Urothelium cell line (cell line): ENCODE results near the gene PTGFRN.
A peak's percentile ranks its signal among the peaks of the same experiment; 100 is the strongest.

Experiments used
- DNase-seq: peaks from one replicate; pipeline ENCODE4 v3.0.0; 2011; ENCODE audit warnings: low spot score, mixed read lengths
- FAIRE-seq: peaks from 2 replicates; lab custom pipeline; 2011; peaks lifted over from hg19 to GRCh38; lab: Jason Lieb, UNC

PTGFRN gene

DNA sequence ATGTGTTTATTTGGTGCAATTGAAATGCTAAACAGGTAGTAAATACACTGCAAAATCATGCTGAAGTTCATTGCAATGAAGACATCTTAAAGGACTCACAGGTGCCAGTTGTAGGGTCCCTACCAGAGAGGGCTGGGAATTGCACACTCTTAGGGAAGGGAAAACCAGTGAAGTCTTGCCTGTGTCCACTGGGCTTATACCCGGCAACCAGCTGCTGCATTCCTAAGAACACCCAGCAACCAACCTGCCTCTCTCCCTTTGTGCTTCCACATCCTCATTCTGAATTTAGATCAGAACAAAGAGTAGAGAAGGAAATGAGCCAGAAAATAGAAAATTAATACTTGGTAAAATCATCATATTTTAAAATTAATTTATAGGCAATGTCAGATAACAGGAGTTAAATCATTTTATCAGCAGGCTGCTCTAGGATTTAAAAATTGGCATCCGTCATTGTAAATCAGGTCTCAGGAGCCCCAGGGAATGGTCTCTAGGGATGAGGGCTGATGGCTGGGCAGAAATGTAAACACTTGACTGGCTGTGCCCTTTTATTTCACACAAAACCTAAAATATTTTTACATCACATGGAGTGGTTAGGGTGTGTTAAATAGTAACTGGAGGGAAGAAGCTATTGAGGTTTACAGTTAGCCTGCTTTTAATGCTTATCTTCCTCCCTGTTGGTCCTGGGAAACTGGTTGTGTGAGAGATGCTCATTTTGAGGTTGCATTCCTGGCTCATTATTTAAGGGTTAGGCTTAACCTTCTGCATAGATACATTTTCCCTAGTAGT is 31.3 kb downstream of the PTGFRN start:
- FAIRE-seq (no peak), DNase-seq (no peak)

DNA sequence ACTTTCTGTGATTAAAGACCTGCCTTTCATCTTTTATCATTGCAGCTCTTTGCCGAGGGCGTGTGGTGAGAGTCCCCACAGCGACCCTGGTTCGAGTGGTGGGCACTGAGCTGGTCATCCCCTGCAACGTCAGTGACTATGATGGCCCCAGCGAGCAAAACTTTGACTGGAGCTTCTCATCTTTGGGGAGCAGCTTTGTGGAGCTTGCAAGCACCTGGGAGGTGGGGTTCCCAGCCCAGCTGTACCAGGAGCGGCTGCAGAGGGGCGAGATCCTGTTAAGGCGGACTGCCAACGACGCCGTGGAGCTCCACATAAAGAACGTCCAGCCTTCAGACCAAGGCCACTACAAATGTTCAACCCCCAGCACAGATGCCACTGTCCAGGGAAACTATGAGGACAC is 32.0 kb downstream of the PTGFRN start:
- DNase-seq (no peak), FAIRE-seq (no peak)

DNA sequence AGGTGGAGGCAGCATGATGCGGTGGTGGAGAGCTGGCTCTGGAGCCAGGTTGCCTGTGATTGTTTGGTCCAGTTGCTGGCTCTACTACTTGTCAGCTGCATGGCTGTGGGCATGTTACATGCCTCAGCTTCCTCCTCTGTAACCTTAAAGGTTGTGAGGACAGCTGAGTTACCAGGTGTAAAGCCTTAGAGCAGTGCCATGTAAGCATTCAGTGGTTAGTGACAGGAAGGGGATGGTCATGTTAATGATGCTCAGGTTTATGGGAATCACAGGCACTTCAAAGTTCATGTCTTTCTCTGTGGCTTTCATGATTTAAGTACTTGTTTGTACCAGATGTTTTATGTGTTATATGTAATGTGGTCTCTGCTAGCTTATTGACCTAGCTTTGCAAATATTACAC is 32.6 kb downstream of the PTGFRN start:
- DNase-seq (no peak), FAIRE-seq (no peak)

DNA sequence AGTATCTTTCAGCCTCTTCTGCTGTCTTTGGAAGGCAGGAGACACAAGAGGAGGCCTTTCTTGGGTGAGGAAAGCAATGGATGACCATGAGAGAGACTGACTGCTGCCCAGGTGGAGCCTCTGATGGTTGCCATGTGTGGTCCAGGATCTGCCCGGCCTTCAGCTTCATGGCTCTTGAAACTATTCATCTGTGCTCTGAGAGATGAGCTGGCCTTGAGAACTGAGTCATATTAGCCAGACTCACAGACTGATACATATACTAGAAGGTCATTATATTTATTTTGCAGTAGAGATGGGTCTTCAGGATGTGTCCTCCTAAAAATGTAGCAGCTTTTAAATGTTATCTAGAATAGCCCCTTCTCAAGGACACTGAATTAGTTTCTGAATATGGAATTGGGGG is 33.7 kb downstream of the PTGFRN start:
- FAIRE-seq (no peak), DNase-seq (no peak)

DNA sequence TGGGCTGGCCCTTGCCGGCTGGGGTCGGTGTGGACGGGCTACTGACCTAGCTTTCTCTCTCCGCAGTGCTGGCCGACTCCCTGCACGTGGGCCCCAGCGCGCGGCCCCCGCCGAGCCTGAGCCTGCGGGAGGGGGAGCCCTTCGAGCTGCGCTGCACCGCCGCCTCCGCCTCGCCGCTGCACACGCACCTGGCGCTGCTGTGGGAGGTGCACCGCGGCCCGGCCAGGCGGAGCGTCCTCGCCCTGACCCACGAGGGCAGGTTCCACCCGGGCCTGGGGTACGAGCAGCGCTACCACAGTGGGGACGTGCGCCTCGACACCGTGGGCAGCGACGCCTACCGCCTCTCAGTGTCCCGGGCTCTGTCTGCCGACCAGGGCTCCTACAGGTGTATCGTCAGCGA is 34.9 kb downstream of the PTGFRN start:
- FAIRE-seq: no peak
- DNase-seq: no peak

DNA sequence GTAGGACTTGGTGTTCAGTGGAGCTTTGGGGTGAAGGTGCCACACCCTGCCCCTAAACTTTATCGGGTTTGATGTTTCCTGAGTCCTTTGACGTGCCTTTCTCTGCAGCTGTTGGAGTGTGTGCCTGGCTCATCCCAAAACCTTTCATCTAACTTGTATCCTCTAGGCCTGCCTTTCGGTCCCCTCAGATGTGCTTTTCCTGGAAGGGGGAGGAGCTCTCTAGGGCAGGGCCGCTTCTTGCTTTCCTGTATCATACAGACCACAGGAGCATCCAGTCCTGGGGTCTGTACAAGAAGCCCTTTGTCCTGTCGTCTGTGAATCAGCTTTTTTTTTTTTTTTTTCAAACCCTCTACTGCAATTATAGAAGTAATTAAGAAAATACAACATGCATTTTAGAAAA is 35.7 kb downstream of the PTGFRN start:
- FAIRE-seq: no peak
- DNase-seq: no peak

DNA sequence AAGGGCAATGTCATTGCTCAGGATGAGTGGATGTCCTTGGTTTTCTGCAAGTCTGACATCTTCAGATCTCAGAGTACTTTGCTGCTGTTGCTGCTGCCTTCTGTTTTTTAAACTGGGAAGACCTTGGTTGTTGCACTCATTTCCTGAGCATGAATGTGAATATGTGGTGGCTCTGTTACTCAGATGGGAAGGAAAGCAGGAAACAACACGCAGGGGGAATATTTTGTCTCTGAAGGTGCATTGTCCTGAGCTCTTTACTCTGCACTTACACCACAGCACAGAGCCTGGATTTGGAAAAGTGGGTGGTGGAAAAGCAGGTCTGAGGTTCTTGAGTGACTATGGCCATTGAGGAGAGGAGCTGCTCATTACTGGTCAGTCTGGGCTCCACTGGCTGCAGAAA is 36.3 kb downstream of the PTGFRN start:
- FAIRE-seq (no peak), DNase-seq (no peak)

DNA sequence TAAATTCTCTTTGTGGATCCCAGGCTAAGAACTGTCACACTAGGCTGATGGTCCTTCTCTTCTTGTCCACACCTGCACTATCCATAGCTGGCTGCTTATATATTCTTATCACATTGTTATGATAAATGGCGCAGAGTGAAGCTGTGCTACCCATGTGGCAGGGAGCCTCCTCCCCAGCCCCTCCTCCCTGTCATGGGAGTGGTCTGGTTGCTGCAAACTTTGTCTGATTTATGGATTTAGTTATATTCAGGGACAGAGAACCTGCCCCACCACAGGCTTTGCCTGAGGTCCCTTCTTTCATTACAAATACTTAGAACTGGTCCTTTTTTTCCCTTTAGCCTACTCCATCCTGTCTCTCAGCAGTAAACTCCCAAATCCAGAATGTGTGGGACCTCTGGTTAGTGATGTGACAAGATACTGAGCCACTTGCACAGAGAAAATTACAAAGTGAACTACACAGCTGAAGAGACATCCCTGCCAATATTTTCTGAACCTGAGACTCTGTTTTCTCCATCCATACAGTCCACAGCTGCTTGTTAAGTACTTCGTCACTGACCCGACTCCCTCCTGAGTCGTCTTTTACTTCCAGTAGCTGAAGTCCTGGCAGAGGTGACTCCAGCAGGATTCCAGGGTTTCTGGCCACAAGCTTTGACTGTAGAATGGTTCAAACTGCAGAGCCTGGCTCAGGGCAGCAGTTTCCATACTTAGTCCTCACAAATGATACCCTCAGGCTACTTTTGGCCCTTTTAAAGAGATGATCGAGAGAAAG is 37.6 kb downstream of the PTGFRN start:
- FAIRE-seq: no peak
- DNase-seq: no peak

DNA sequence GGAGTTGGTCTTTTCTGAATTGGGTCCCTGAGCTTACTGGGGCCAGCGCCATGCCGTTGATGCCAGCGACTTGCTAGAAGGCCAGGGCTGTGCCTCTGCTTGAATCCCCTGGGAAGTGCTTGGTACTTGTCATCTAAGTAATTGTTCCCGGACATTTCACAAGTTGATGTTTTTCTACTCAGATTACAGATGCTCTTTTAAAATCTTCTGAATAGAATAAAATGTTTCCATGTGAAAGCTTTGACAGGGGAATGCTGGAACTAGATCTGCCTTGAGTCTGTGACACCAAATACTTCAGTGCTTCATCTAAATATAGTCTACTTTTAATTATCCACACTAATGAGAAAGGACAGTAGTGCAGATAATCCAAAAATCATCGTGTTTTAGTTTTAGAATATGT is 38.3 kb downstream of the PTGFRN start:
- no peak for FAIRE-seq
- no peak for DNase-seq

DNA sequence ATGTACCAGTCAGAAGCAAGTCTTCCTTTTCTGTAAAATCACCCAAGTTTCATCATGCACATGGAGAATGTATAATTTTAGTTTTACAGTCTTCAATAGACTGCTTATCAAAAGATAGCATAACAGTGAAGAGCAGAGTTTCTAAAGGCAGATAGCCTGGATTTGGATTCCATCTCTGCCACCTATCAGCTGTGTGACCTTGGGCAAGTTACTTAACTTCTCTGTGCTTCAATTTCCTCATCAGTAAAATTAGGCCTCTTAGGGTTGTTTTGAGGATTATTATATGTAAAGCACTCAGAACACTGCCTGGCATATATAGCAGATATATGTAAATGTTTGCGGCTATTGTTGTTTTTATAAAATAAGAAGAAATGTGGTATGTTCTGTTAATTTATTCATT is 38.9 kb downstream of the PTGFRN start:
- no peak for FAIRE-seq
- DNase-seq: no peak

DNA sequence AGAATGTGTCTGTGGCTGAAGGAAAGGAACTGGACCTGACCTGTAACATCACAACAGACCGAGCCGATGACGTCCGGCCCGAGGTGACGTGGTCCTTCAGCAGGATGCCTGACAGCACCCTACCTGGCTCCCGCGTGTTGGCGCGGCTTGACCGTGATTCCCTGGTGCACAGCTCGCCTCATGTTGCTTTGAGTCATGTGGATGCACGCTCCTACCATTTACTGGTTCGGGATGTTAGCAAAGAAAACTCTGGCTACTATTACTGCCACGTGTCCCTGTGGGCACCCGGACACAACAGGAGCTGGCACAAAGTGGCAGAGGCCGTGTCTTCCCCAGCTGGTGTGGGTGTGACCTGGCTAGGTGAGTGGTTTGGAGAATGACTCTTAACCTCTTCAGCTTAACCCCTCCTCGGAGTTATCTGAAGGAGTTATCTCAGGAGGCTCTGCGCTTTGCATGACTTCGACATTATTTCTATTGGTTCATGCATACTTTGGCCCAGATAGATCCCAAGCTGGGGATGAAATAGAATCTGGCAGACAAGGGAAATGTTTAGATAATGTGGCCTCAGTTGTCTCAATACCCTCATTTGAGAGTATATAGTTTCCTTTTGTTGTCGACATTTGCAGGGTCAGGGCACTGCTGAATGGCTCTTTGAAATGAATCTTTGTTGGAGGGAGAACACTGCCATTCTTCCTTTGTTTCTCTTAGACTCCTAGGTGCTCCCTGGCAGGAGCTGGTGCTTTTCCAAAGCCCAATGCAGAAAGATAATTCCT is 39.7 kb downstream of the PTGFRN start:
- DNase-seq (no peak), FAIRE-seq (peak; percentile 17)

DNA sequence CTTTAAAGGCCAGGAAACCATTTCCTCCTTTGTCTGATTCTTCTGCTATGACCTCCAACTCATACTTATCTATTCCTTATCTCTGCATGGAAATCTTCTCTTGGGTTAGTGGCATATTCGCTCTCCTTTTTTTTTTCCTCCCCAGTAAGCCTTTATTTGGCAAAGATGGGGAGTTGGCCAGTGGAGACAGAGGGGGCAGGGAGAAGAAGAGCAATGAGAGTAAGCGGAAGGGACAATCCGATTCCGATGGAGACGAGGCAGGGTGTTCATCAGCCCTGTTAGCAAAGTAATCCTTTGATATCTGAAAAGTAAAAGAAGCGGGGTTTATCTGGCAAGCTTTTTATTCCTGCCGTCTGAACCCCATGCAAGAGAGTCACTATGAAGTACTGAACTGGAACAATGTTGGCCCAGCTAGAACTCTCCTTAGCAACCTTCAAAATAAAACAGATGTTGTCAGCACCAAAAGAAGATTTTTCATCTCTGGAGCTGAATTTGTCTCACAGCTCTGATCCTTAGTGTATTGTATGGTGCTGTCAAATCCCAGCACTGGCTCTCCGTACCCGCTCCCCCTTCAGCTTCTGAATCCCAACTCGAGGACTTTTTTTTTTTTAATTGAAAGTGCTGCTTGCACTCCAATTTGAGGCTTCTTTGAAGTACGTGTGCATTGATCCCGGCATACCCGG is 40.9 kb downstream of the PTGFRN start:
- no peak for FAIRE-seq
- no peak for DNase-seq

DNA sequence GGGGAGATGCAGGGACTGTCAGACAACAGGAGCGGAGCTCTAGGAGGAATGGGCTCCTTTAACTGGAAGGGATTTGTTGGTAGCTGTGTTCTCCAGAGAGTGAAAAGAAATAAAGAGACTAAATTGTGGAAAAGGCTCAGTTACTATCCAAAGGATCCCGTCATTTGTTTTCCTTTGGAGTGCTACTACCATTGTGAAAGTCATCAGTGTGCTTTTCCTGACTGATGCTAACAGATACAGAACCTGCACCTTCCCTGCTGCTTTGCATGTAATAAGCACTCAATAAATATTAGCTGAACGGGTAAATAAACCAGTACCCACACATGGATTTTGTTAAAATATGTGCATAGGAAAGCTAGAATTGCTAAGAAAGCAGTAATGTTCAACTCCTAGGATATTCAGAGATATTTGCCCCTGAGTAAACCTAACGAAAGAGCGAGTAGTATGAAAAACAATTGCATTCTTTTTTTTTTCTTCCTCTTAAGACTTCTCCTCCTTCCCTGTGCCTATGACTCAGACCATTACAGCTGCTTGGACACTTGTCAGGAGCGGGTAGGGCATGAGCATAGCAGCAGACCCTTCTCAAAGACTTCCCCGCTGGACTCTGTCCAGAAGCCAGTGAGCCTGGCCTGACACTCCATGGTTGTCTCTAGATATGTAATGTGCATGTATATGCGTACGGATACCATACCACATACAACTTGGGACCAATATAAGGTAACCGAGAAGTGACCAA is 41.7 kb downstream of the PTGFRN start:
- DNase-seq (no peak), FAIRE-seq (no peak)

DNA sequence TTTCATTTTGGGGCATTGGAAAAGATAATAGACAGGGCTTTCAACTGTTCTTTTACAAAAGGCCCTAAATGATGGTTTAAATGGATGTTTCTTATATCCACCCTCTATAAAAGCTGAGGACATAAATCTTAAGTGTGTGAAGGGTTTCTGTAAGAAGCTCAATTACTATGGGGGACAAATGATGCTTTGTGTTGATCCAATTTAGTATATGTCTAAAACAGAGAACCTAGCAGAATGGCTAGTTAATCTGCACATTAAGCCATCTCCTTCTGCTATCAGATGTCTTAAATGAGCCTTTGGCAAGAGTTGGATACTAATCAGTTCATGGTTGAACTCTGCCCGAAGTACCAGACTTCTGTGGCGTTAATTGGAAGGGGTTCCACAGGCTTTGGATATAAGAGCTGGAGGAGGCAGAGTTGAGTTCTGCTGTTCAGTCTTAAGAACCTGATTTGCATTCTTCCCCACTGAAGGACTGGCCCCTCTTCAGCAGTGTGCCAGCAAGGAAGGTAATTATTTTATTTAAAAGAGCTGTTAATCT is 43.1 kb downstream of the PTGFRN start:
- FAIRE-seq (no peak), DNase-seq (no peak)

DNA sequence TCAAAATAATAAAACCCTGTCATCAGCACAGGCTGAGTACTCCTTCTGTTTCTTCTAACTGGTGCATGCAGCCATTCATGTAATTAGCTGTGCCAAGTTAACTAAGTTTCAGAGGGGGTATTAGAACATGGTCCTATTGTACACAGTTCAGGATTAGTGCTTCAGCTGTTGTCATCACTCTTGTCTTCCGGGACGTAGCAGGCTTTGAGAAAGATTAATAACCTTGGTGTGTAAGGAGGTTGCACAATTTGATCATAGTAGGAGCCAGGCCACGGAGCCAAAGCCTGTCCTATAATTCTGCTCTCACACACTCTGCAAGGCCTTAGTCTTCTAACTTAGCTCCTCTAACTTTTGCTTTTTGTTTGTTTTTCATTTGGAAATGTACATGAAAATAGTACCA is 44.7 kb downstream of the PTGFRN start:
- DNase-seq: no peak
- no peak for FAIRE-seq

DNA sequence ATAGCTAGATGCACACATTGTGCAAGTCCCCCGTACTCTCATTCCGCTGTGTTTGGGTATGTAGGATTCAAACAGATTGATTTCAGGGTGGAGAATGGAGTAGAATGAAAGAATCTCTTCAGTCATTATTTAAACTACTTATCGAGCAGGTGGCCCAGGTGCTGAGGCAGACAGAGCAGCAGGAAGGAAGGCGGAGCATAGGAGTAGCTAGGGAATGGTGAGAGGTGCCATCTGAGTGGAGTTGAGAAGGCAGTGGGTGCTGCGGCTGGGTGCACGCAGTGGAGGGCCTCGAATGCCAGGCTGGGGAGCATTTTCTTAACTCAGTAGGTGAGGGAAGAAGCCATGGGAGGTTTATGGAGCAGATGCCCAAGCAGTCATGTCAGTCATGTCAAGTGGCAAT is 46.7 kb downstream of the PTGFRN start:
- DNase-seq (no peak), FAIRE-seq (no peak)

DNA sequence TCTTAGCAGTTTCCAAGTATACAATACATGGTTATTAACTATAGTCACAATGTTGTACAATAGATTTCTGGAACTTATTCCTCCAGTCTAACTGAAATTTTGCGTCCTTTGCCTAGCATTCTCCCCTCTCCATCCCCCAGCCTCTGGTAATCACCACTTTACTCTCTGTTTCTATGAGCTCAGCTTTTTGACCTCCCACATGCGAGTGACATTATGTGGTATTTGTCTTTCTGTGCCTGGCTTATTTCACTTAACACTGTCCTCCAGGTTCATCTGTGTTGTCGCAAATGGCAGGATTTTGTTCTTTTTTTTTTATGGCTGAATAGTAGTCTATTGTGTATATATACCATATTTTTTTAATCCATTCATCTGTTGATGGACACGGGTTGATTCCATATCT is 47.9 kb downstream of the PTGFRN start:
- no peak for DNase-seq
- no peak for FAIRE-seq

DNA sequence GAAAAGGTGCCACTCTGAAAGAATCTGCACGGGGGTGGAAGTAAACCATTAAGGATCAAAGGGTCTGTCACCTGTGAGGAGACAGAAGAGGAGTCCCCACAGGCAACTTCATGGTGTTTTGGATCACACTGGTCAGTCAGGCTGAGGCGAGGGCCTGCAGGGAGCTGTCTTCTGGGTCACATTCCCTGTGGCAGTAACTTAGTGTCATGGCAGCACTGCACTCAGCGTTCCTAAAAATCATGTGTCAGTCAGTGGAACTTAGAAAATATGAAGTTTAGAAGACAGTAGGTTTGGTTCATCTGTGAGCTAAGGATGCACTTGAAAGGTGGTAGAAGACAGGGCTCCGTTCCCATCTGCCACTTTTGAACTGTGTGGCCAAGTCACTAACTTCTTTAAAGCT is 48.4 kb downstream of the PTGFRN start:
- DNase-seq (no peak), FAIRE-seq (no peak)

DNA sequence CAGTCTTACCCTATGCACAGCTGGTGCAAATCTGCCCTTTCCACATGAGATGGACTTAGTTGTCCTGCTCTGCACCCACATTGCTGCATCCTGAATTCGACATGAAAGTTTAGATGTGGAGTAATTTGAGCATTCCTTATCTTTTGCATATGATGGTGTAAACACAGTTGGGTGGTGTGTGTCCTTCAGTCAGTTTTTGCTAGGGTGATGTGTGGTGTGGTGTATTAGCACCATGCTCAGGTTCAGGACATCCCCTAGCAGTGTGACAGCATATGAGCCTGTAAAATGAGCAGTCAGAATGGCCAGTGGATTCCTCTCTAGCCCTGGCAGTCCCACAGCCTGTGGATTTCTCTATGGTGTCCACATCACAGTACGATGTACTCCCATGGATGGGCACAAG is 49.3 kb downstream of the PTGFRN start:
- FAIRE-seq (no peak), DNase-seq (no peak)

DNA sequence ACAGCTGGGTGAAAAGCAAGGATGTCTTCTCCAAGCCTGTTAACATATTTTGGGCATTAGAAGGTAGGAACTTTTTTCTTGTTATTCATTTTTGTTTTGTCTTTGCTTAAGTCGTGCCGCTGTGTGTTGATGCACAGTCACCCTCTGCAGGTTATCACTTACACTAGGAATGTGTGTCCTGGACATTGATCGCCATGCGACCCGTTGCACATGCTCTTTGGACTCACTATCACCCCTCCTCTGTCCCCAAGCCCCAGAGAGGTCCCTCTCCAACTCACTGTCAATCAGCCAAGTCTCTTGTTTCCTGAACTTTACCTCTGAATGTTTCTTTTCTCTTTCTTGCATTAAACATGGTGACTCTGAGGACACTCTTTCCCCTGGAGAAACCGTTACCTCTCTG is 51.9 kb downstream of the PTGFRN start:
- DNase-seq (no peak), FAIRE-seq (no peak)
